ENCODE data around the gene GLI3.

GLI3 gene

DNA sequence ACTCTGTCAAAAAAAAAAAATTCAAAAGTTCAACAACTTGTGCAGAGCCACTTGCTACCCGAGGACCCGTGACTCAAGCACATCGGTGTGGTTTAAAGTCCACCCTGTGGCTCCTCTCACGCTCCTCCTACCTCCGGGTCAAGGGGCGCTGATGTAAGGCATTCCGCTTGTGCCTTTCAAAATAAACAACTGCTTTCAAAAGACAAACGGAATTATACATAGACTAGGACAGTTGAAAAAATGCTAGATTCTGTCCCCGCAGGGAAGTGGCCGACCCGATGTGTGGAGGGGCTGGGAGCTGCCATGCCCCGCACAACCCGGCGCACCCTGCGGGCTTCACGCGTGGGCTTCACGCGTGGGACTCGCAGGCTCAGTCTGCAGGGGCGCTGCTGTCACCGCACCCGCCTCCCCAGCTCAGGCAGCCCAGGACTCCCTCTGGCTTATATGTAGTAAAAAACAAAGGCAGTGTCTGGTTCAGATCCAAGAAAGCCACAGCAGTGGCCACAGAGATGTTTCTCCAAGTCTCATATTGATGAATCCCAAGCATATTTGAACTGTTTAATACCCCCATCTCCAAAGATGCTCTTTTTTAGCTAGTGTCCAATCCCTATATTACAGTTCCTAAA, 294.4 kb downstream of the GLI3 start:
- peak overlapping the region; percentile 57 for H3K4me3 ChIP-seq (ENCODE audit: low read depth, low read length)

DNA sequence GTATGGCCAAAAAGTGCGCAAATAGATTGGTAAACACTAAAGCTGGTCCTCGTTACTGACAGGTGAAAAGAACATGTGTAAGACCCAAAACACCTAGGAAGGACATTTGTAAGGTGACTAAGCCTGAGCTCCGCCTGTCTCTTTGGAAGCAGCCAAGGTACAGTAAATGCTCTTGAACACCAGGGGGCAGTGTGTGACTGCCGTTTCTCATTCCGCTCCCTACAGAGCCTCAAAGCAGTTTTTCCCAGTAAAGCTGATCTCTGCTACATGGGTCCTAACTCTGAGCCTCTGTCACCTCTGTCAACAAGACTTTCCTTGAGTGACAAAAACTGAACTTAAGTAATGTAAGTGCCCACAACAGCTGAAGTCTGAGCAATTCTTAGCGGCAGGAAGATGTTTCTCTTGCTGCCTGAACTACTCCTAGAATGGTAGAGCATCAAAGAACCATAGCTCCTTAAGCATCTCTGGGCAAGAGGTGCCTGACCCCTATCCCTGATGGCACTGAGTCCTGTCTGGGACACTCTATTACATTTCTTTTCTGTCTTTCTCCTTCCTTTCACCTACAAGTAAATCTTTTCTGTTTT, 296.2 kb downstream of the GLI3 start:
- no peak overlapping the region for H3K4me3 ChIP-seq (ENCODE audit: low read depth, low read length)
- peak; percentile 69 for TF ChIP-seq CTCF (IDR thresholded peaks at IDR 0.05; ENCODE audit: low read depth, low read length)

More for the DNA sequence above, 294.4 kb downstream of the GLI3 start:
- no peak for TF ChIP-seq CTCF (IDR thresholded peaks at IDR 0.05; ENCODE audit: low read depth, low read length)

- no peak overlapping the region for H3K4me3 ChIP-seq (ENCODE audit: low read depth, low read length)
- TF ChIP-seq CTCF (IDR thresholded peaks at IDR 0.05; ENCODE audit: low read depth, low read length): no peak
These were observed 298.6 kb downstream of the GLI3 start for GRCh38 chr7:41938371-41938770.

DNA sequence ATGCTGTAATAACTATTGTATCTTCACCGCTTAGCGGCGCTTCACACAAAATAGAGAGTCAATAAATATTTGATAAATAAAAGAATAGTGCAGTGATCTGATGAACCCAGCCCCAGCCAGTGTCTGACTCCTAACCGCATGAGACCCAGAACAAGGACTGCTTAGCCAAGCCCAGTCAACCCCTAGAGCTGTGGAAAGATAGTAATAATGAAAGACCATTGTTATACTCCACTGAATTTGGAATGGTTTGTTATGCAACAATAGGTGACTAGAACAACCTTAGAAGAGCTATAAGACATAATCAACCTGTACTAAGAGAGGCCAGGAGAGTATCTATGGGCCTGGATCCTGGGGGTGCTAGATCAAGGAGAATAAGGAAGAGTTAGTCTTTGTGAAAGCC, 303.6 kb downstream of the GLI3 start:
- TF ChIP-seq CTCF (IDR thresholded peaks at IDR 0.05; ENCODE audit: low read depth, low read length): no peak
- H3K4me3 ChIP-seq (ENCODE audit: low read depth, low read length): no peak overlapping the region

DNA sequence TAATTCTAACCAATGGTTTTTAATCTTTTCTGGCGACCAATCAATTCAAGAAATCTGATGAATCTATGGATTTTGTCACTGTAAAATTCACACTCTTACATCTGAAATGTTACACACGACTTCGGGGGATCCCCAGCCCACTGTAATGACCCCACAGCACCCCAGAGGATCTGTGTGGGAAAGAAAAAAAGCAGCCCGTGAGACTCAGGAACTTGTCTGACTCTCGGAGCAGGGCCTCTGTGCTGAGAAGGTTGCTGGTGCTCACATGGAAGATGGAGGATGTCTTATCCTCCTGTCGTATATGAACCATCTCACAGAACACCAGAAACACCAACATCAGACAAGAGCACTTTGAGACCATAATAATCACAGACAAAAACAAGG, 305.8 kb downstream of the GLI3 start:
- no peak for TF ChIP-seq CTCF (IDR thresholded peaks at IDR 0.05; ENCODE audit: low read depth, low read length)
- no peak overlapping the region for H3K4me3 ChIP-seq (ENCODE audit: low read depth, low read length)

DNA sequence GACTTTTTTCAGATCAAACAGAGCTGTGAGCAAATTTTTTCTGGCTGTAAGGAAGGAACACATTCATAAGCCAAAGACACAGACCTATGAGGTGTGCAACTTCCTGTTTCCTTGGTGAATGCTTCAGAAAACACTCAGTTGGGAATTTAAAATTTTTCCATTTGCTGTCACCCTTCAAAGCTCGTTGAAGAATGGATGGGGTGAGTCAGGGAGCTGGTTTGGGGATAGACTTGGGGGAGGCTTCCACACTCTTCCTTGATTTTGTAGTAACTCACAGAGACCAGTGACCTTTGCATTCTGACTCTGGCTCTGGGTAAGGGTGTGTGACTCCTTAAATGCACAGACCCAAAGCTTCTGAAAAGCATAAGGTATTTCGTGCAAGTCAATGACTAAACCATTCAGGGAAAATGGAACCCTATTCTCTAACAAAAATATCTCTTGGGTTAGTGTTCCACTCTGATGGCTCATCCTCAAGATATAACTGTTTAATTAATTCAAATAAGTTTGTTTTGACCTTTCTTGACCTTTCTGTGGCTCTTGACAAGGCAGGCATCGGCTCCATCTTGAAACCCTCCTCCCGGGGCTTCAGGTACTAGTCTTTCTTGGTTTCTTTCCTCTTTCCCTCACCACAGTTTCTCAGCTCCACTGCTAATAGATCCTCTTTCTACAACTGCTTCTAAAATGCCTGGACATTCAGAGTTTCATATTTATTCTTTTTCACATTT, 306.3 kb downstream of the GLI3 start:
- no peak for TF ChIP-seq CTCF (IDR thresholded peaks at IDR 0.05; ENCODE audit: low read depth, low read length)

GRCh38 chr7:41928781-41929180, 308.2 kb downstream of the GLI3 start:
- TF ChIP-seq CTCF (IDR thresholded peaks at IDR 0.05; ENCODE audit: low read depth, low read length): no peak
- H3K4me3 ChIP-seq (ENCODE audit: low read depth, low read length): no peak overlapping the region

More for the DNA sequence above, 306.3 kb downstream of the GLI3 start:
- no peak overlapping the region for H3K4me3 ChIP-seq (ENCODE audit: low read depth, low read length)

Data from WI38 (cell line).